ENCODE data around the gene LYRM4. TPM values are rescaled to one million over a fixed set of nuclear protein-coding genes. Genes with fewer than 3 reads are reported as not detected.

LYRM4 gene
- polyA plus RNA-seq, 2 of the 4 experiments (the other 2 are of a cell fraction), result 25.6 to 43.3 TPM

DNA sequence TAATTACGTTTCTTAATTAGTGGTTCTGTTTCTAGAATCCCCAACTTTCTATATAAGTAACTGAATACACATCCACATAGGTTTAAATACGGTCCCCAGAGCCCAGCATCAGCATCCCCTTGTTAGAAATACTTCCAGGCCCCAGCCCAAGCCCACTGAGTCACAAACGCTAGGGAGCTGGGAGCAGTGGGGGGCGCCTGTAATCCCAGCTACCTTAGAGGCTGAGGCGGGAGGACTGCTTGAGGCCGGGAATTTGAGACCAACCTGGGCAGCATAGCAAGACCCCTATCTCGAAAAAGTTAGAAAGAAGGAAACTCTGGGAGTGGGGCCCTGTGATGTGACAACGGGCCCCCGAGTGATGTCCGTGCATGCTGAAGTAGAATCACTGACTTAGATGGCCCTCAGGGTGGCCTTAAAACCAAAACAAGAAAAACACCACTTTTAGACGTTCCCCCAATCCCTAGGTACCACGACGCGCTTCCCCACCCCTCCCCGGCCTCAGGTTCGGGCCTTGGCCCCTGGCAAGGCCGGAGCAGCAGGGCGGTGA is 176.9 kb downstream of the LYRM4 start (continued):
- TF ChIP-seq, protein P1, sequence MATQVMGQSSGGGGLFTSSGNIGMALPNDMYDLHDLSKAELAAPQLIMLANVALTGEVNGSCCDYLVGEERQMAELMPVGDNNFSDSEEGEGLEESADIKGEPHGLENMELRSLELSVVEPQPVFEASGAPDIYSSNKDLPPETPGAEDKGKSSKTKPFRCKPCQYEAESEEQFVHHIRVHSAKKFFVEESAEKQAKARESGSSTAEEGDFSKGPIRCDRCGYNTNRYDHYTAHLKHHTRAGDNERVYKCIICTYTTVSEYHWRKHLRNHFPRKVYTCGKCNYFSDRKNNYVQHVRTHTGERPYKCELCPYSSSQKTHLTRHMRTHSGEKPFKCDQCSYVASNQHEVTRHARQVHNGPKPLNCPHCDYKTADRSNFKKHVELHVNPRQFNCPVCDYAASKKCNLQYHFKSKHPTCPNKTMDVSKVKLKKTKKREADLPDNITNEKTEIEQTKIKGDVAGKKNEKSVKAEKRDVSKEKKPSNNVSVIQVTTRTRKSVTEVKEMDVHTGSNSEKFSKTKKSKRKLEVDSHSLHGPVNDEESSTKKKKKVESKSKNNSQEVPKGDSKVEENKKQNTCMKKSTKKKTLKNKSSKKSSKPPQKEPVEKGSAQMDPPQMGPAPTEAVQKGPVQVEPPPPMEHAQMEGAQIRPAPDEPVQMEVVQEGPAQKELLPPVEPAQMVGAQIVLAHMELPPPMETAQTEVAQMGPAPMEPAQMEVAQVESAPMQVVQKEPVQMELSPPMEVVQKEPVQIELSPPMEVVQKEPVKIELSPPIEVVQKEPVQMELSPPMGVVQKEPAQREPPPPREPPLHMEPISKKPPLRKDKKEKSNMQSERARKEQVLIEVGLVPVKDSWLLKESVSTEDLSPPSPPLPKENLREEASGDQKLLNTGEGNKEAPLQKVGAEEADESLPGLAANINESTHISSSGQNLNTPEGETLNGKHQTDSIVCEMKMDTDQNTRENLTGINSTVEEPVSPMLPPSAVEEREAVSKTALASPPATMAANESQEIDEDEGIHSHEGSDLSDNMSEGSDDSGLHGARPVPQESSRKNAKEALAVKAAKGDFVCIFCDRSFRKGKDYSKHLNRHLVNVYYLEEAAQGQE (IDR thresholded peaks at IDR 0.05), result no peak
- TF ChIP-seq FOXS1 (CRISPR knock-in tag; IDR thresholded peaks at IDR 0.05) (no peak), CEBPB (IDR thresholded peaks at IDR 0.05) (no peak), SREBF2 (IDR thresholded peaks at IDR 0.05) (no peak), JUN (IDR thresholded peaks at IDR 0.05) (no peak), MAFK (IDR thresholded peaks at IDR 0.05; ENCODE audit: partially characterized antibody) (no peak)

DNA sequence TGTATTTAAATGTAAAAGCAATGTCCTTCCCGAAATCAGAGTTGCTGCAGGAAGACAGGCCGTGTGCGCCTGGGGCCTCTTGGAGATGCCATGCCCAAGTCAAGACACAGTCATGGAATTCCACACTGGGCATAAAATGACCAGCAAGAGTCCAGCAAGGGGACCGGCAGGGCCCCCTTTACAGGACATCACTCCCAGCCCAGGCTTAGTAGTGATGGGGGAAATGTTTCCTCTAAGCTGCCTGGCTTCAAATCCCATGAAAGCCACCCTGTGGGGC is 177.5 kb downstream of the LYRM4 start:
- Histone ChIP-seq H3K27ac (peak overlapping the region; percentile 46 to 78; a peak in 3 of 6 replicates), H3K4me1 (peaks cover 36% of the 10 kb centered on the region), H3K9me3 (no peaks in the 10 kb centered on the region), H3K4me3 (no peak overlapping the region), H3K4me2 (peak overlapping the region; percentile 65; the same call in 2 of the 3 replicates)
- ChIA-PET POLR2A (no interaction called here), CTCF (interaction anchor here (1.1 to 1.4 kb wide), 2 partner anchors 47 to 1234 kb away, joined by 3 read pairs; partner anchors contain the start of gene FAM50B)
- FAIRE-seq (no peak), ATAC-seq (no peak), DNase-seq (ENCODE audit: low read depth in 1 of 2, low spot score in 1 of 2) (no peak)
- 33% methylated on average over 3 of the region's 4 CpGs for WGBS (ENCODE audit: missing lambda C conversion rate)
- TF ChIP-seq KDM1A (IDR thresholded peaks at IDR 0.05; ENCODE audit: low read depth) (no peak), BHLHE40 (IDR thresholded peaks at IDR 0.05; ENCODE audit: low read depth, low read length) (no peak), EP300 (IDR thresholded peaks at IDR 0.05) (no peak), ZC3H11A (IDR thresholded peaks at IDR 0.05) (no peak), HOXA7 (CRISPR knock-in tag; IDR thresholded peaks at IDR 0.05) (no peak), RFX5 (IDR thresholded peaks at IDR 0.05) (no peak), GATA3 (IDR thresholded peaks at IDR 0.05; ENCODE audit: borderline replicate concordance) (no peak), FOSB (CRISPR knock-in tag; IDR thresholded peaks at IDR 0.05) (no peak), SREBF2 (IDR thresholded peaks at IDR 0.05) (no peak), CBX2 (IDR thresholded peaks at IDR 0.05; ENCODE audit: borderline replicate concordance, low read depth) (no peak), FOSL2 (IDR thresholded peaks at IDR 0.05) (no peak), FOSL2 (CRISPR knock-in tag; IDR thresholded peaks at IDR 0.05) (no peak), ZNF302 (CRISPR knock-in tag; IDR thresholded peaks at IDR 0.05) (no peak), PHF8 (IDR thresholded peaks at IDR 0.05; ENCODE audit: borderline replicate concordance, low read depth) (no peak), NPAS2 (CRISPR knock-in tag; IDR thresholded peaks at IDR 0.05; ENCODE audit: borderline replicate concordance) (no peak), JUNB (IDR thresholded peaks at IDR 0.05) (no peak), CBX8 (IDR thresholded peaks at IDR 0.05) (no peak), KDM5A (IDR thresholded peaks at IDR 0.05) (no peak)
- TF ChIP-seq, protein P2, sequence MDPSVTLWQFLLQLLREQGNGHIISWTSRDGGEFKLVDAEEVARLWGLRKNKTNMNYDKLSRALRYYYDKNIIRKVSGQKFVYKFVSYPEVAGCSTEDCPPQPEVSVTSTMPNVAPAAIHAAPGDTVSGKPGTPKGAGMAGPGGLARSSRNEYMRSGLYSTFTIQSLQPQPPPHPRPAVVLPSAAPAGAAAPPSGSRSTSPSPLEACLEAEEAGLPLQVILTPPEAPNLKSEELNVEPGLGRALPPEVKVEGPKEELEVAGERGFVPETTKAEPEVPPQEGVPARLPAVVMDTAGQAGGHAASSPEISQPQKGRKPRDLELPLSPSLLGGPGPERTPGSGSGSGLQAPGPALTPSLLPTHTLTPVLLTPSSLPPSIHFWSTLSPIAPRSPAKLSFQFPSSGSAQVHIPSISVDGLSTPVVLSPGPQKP (IDR thresholded peaks at IDR 0.05; ENCODE audit: low read depth, low read length), result no peak
- TF ChIP-seq, protein P3, sequence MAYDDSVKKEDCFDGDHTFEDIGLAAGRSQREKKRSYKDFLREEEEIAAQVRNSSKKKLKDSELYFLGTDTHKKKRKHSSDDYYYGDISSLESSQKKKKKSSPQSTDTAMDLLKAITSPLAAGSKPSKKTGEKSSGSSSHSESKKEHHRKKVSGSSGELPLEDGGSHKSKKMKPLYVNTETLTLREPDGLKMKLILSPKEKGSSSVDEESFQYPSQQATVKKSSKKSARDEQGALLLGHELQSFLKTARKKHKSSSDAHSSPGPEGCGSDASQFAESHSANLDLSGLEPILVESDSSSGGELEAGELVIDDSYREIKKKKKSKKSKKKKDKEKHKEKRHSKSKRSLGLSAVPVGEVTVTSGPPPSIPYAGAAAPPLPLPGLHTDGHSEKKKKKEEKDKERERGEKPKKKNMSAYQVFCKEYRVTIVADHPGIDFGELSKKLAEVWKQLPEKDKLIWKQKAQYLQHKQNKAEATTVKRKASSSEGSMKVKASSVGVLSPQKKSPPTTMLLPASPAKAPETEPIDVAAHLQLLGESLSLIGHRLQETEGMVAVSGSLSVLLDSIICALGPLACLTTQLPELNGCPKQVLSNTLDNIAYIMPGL (CRISPR knock-in tag; IDR thresholded peaks at IDR 0.05; ENCODE audit: borderline replicate concordance), result no peak
- TF ChIP-seq, protein P4, sequence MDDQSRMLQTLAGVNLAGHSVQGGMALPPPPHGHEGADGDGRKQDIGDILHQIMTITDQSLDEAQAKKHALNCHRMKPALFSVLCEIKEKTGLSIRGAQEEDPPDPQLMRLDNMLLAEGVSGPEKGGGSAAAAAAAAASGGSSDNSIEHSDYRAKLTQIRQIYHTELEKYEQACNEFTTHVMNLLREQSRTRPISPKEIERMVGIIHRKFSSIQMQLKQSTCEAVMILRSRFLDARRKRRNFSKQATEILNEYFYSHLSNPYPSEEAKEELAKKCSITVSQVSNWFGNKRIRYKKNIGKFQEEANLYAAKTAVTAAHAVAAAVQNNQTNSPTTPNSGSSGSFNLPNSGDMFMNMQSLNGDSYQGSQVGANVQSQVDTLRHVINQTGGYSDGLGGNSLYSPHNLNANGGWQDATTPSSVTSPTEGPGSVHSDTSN (IDR thresholded peaks at IDR 0.05), result no peak

All from A549 (cell line).